Stimulated activated CD4-positive, alpha-beta T cell treated with anti-CD3 and anti-CD28 coated beads, Interleukin-1b, Interleukin-23, amount 100 ng/mL, for 24 hours (primary cell): ENCODE results near the gene CLEC4E.
"Not testable (repeated sequence)": the region's sequence is repeated elsewhere in the genome, so short reads cannot be mapped to it uniquely, and the experiment has no call there.

Experiments used
- DNase-seq, 4 experiments: peaks; one replicate each; pipeline ENCODE4 v3.0.0-alpha.2; 2020; ENCODE audit warnings: low read depth in 4 of 4, low spot score in 1 of 4

CLEC4E gene, protein sequence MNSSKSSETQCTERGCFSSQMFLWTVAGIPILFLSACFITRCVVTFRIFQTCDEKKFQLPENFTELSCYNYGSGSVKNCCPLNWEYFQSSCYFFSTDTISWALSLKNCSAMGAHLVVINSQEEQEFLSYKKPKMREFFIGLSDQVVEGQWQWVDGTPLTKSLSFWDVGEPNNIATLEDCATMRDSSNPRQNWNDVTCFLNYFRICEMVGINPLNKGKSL

DNA sequence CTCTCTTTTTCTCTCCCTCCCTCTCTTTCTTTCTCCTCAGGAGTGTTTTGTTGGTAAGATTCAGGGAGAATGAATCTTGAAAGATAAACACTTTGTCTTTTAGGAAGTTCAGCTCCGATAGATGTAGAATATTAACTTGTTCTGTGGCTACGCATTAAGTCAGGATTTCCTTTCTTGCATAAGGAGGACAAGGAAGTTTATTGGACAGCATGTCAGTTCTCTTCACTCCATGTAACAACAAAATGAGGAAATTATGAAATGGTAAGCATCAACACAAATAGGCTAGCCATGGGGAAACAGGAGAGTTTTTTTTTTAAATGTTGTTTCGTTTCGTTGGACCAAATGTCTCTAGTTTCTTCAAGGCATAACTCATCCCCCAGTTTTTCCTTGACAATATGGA is at the start of gene CLEC4E:
Gene CLEC4E (minus strand): TSS at position 75 of the 400 bp plus-strand sequence. CDS start 108 bp downstream, outside the sequence.
- not testable (repeated sequence) for DNase-seq

DNA sequence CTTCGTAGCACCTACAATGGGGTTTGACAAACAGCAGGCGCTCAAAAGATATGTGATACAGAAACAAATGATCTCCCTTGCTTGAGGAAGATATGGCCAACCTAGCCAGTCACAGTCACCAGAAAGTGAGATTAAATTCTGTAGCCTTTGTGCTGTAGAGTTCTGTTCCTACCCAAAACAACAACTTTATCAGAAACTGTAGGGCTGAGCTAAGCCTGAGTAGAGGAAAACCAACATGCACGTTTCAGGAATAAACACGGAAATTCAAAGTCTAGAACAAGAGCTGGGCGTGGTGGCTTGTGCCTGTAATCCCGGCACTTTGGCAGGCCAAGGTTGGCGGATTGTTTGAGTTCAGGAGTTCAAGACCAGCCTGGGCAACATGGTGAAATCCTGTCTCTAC is 49.0 kb upstream of the CLEC4E start:
- DNase-seq = no peak

DNA sequence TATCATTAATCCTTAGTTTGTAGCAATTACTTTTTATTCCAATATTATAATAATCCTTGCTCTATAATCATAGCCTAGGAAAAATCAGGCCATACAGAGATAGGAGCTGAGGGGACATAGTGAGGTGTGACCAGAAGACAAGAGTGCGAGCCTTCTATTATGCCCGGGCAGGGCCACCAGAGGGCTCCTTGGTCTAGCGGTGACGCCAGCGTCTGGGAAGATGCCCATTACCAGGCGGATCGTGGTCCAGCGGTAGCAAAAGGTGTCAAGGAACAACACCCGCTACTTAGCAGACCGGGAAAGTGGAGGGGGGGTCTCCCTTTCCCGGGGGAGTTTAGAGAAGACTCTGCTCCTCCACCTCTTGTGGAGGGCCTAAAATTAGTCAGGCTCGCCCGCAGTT is 43.8 kb upstream of the CLEC4E start:
- not testable (repeated sequence) for DNase-seq

DNA sequence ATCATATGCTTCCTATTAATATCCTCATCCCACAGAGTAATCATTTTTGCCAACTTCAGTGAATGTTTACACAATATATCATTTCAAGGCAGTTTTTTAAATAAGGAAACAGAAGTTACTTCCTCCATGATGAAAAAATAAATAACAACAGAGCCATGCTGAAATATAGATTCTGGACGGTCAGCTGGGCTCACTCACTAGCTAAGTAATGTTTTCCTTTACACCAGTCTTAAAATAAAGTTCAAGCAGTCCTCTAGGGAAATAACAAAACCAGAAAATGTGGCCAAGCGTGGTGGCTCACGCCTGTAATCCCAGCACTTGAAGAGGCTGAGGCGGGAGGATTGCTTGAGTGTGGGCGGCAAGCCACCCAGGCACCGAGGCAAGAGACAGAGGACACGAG is 43.3 kb upstream of the CLEC4E start:
- DNase-seq = no peak

DNA sequence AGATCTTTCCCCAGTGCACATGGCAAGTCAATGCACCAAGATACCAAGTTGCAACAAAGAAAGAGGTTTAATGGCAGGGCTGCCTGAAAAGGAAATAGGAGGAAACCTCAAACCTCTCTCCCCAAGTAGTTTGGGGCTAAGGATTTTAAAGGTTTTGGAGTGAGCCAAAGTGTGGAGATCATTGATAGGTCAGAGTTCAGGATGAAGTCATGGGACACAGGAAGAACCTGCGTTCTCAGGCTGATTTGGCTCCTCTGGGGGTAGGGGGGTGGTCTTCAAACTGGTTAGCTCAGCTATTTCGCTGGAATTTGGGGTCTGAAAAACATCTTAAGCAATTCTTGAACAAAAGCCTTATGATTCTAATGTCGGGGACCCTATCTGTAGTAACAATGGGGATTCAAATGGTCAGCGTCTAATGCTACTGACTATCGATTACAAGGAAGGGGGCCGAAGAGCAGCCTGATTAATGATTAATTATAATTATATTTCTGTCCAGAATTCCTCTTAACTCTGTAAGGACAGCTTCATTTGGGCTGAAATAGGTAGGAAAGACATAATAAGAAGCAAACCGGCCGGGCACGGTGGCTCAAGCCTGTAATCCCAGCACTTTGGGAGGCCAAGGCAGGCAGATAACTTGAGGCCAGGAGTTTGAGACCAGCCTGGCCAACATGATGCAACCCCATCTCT is 40.5 kb upstream of the CLEC4E start:
- no peak for DNase-seq

DNA sequence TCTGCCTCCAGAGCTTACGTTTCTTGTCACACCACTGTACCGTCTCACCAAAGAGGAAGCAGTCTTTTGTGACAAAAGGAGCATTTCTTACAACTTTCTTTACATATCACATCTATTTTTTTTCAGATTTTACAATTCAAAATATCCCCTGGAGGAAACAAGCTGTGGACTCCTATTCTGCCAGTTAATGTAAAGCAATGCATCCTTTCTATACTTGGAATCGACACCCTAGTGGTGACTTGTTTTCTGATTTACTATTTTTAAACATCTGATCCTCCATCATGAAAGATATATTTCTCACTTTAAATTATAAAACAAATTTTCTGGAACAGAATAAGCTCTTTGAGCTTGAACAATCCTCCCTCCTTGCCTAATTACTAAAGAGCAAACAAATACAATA is 37.2 kb upstream of the CLEC4E start:
- no peak for DNase-seq

DNA sequence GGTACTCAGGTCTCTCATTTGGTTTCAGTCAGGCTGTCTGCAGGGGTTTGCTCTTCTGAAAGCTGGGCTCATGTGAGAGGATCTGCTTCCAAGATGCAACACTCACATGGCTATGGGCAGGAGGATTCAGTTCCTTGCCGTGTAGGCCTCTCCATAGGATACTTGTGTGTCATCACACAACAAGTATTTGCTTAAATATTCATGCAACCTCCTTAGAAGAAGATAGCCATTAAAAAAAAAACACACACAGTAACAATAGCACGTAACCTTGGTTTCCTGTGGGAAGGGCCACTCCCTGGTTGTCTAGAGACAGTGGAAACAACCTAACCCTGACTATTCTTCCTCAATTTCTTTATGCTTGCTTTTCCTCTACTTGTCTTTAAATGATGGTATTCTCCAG is 31.8 kb upstream of the CLEC4E start:
- no peak for DNase-seq

DNA sequence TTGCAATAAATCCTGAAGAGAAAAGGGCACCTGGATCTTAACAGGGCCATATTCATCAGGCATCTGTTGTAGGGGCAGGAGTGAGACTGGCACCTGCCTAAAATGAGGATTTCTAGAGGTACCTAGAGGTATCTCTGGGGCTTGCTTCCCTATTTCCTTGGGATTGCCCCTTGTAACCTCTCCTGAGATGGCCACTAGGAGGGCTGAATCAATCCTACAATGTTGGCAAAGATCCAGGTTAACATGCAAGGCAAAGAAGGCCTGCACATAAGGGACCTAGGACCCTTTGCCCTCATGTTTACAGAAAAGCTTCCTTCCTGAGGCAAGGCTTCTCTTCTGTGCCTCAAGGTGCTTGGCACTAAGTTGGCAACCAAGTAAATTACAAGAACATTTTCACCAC is 25.8 kb upstream of the CLEC4E start:
- no peak for DNase-seq

DNA sequence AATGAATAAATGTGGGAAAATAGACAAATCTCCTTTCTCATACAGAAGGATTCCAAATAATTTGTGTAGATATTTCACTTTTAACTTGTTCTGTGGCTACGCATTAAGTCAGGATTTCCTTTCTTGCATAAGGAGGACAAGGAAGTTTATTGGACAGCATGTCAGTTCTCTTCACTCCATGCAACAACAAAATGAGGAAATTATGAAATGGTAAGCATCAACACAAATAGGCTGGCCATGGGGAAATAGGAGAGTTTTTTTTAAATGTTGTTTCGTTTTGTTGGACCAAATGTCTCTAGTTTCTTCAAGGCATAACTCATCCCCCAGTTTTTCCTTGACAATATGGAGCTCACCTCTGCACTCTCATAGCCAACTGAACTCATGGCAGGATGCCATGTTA is 25.3 kb upstream of the CLEC4E start:
- not testable (repeated sequence) for DNase-seq

DNA sequence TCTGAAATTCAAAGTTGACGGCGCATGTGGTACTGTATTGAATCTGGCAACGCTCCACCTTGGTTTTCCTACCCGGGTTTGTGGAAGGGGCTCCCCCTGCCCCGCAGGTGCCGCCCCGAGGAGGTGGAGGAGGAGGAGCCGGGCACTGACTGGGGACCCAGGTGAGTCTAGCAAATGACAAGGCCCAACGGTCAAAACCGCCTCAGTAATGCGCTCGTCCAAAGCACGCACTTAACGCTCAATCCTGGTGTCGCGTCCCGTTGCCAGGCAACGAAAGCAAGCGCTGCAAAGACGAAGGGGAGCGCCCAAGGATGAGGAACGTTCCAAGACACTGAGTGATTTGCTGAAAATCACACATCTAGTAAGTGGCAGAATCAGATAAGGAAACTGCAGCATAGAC is 24.0 kb upstream of the CLEC4E start:
- no peak for DNase-seq

DNA sequence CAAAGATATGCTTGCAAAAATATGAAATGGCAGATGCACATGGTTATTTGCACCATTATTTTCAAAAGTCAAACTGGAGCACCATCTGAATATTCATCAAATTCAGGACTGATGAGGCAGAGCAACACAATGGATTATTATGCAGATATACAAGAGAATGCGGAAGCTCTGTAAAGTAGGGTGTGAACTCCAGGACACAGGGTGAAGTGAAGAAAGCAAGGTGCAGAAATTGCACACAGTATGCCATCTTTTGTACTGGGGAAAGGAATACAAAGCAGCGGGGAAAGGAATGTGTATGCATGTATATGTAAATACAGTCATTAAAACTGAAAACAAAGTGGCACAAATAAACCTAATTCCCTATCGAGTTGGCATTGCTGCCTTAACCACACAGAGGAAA is 22.7 kb upstream of the CLEC4E start:
- no peak for DNase-seq

DNA sequence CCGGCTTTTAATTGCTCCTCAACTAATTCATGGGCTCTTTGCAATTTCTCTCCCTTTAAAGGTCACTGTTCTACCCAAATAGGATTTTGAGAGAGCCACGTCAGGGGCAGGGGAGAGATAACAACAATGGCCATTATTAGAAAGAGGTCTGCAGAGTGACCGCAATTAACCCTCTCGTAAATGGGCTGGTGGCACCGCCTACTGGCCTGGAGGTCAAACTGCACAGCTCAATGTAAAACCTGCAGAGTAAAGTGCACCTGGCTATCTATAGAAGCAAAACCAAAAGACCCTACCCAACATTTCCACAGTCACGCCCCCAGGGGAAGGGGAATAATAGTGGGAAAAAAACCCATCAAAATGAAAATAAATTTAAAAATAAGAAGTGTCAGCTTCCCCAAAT is 21.6 kb upstream of the CLEC4E start:
- no peak for DNase-seq

DNA sequence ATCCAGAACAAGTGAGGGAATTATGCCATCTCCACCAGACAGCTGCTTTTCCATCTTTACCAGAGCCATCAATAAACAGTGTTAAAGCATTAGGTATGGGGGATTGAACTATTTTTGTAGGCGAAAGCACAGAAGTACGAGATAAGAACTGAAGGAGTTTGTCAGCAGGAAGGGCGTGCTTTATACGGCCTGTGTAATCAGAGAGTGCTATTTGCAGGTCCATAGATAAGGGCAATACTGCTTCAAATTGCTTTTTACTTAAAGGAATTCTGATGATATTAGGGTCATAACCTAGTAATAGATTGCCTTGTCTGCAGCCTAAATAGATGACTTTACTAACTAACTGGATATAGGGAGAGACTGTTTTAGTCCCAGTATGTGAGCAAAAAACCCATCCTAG is 20.3 kb upstream of the CLEC4E start:
- no peak for DNase-seq

DNA sequence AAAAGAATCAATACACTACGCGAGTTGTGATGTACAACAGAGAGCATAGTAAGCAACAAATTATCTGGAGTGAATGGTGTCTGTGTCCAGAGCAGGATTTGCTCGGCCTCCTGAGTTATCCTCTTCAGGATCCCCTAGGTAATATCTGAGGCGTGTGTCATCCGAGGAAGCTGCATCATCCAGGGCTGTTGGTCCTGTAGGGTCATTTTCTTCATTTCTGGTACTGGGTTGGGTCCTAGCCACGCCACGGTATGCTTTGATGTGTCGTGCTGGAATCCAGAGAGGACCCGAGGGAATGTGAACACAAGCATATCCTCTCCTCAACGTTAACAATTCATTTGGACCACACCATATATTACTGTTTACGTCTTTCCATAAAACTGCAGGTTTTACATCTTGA is 19.0 kb upstream of the CLEC4E start:
- no peak for DNase-seq

DNA sequence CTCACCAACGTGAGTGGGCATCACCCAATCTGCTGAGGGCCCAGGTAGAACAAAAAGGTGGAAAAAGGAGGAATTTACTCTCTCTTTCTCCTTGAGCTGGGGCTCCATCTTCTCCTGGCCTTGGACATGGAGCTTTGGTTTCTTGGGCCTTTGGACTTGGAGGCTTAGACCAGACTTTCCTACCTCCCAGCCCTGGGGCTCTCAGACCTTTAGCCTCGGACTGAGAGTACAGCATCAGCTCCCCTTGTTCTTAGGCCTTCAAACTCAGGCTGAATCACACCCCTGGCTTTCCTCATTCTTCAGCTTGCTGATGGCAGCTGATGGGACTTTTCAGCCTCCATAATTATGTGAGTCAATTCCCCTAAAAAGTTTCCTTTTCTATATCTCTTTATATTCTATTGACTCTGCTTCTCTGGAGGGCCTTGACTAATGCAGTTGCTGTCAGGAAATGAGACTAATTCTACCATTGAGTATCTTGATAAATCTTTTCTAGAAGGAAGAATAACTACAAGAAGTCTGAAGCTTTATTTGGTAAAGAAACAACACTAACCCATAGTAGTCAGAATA is 15.9 kb upstream of the CLEC4E start:
- no peak for DNase-seq

DNA sequence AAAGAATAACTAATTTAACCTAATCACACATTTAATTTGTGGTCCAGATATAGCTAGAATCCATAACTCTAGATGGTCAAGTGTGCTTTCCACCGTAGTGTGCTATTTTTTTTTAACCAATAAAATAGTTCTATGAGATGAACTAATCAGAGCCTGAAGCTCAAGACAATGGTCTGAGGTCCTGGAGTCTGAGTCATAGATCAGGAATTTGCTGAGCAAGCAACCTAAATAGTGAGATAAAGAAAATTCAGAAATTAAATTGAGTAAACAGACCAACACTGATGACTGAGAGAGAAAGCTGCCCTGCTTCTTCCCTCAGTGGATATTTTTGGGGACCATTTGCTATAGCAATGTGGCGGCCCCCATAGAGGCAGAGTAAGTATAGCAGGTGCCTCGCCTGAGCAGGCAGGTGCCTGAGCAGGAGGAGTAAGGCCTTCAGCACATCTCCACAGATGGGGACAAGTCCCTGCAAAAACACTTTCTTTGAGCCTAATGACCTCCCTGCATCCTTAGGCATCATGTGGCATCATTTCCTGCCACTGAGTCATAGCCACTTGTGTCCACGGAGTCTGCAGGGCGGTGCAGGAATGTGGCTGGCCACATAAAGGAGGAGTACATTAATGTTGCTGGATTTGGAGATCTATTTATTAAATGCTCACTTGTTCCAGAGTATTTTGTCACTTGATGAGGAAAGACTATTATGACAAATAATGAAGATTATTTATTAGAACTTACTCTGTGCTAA is 13.9 kb upstream of the CLEC4E start:
- DNase-seq = no peak

DNA sequence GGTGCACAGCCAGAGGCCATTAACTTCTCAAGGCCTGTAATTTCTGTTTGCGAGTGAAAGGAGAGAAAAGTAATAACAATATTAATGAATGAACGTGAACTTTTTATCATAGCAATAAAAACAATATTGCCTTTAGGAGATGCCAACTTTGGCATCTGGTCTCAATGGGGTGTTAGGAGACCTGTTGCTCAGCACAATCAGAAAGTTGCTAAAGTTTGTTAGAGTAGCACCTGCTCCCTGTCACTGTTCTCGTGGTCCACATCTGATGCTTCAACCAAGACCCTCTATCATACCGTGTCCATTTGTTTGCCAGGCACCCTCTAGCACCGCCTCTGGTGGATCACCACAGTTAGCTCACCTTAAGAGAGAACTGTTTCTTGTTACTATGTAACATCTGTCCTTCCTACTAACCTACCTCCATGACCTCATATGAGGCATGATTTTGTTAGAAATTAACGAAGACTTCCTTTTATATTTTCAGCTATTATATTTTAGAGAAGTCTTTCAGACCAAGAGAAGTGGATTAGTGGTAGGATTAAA is 12.5 kb upstream of the CLEC4E start:
- no peak for DNase-seq

DNA sequence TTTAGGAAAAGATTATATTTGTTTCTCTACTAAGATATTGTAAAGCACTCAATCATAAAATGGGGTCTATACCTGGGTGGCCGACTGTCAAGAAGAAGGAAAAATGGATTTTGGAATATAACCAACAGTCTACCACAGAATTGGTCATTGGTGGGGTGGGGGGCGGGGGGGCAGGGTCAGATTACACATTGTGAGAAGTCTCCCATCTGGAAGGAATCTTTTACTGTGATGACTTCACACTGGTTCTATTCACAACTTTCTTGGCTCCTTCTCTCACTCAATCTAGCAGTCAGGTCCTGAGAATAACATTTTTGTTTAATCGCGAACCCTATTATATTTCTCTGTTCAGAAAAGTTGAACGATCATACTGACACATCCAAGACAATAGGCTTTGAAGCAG is 8.7 kb upstream of the CLEC4E start:
- no peak for DNase-seq

DNA sequence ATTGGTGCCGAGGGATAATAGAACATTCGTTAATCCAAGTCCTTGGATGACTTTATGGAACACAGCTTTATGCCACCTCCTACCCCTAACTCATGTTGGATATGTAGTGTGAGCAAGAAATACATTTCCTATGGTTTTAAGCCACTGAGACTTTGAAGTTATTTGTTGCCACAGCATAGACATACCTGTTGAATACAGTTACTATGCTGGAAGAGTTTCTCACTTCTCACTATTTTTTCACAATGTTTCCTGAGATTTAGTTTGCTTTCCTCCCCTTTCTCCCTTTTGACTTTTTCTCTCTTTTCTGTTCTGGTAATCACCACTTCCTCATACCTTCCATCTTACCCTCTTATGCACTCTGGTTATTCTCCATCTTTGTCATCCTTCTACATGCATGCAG is 7.5 kb upstream of the CLEC4E start:
- DNase-seq = no peak

DNA sequence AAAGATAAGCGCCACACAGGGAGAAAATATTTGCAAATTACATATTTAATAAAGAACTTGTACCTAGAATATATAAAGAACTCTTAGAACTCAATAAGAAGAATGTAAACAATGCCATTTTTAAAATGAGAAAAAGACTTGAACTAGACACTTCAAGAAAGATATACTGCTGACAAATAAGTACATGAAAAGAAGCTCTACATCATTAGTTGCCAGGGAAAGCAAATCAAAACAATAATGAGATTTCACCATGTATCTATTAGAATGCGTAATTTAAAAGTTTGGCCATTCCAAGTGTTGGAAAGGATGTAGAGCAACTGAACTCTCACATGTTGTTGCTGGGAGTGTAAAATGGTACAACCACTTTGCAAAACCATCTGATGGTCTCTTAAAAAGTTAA is 6.9 kb upstream of the CLEC4E start:
- DNase-seq = no peak

DNA sequence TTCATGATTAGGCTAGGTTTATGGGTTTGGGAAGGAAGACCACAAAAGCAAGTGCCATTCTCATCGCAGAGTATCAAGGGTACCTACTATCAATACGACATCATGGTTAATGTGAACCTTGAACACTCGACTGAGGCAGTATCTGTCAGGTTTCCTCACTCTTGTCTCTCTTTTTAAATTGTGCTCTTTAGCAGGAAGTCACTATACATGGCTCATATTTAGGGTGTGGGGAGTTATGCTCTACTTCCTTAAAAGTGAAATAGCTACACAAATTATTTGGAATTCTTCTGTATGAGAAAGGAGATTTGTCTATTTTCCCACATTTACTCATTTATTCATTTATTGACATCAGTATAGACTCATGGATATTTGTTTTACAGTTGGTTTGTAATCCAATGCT is 5.9 kb upstream of the CLEC4E start:
- no peak for DNase-seq

DNA sequence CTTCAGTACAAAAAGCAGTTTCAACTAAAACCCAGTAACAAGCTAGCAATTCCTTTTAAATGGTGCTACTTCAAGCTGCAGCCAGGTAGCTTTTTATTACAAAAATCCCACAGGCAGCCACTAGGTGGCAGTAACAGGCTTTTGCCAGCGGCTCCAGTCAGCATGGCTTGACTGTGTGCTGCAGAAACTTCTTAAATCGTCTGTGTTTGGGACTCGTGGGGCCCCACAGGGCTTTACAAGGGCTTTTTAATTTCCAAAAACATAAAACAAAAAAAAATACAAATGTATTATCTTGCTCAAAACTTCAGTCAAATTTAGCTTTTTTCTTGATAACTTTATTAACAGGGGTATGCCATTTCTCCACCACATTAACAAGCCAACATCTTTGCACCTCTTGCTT is 3.6 kb upstream of the CLEC4E start:
- DNase-seq = peak; percentile 45 to 68 (median 52)
